AG04450 (cell line): ENCODE data around the gene SAPCD2. TPM values are rescaled to one million over a fixed set of nuclear protein-coding genes. Genes with fewer than 3 reads are reported as not detected.

ENCODE experiments used
- CTCF ChIA-PET: fragments of 300-600, 350-600 bp; formaldehyde crosslinking; extraction: SDS; loops from one replicate; lab custom pipeline; 2022; ENCODE audit warnings: antibody characterized with exemption, inconsistent platforms; lab: Charles Lee
- POLR2A ChIA-PET: fragments of 350-600 bp; formaldehyde crosslinking; extraction: SDS; loops from one replicate; lab custom pipeline; 2021; ENCODE audit warnings: antibody characterized with exemption, inconsistent platforms; lab: Yijun Ruan, JAX
- DNase-seq: peaks from one replicate; pipeline ENCODE4 v3.0.0-alpha.2; 2011; ENCODE audit warnings: low read depth, low spot score
- H3K27ac ChIP-seq: one replicate; pipeline ENCODE4 v1.5.1; 2012; ENCODE audit warnings: low read depth, low read length, control low read depth
- H3K27me3 ChIP-seq: one replicate; pipeline ENCODE4 v1.6.0; 2012; ENCODE audit warnings: low read length; ENCODE audit not compliant: control insufficient read depth, insufficient read depth
- H3K4me3 ChIP-seq: 2 replicates; pipeline ENCODE4 v1.5.1; 2011; ENCODE audit warnings: mild to moderate bottlenecking, low read depth, low read length, control low read depth
- H3K9me3 ChIP-seq: 2 replicates; pipeline ENCODE4 v1.5.1; 2012; ENCODE audit warnings: low read length; ENCODE audit not compliant: control insufficient read depth, insufficient read depth
- CTCF ChIP-seq: IDR thresholded peaks from 2 replicates; pipeline ENCODE4 v1.5.1; 2011; ENCODE audit warnings: low read depth, low read length, control low read depth, inconsistent platforms
- polyA plus RNA-seq: library from polyadenylated mRNA; depleted of rRNA; stranded (reverse); fragments of >200 nt; gene quantifications from 2 replicates; pipeline ENCODE4 v1.2.3, GENCODE V29; 2011

The SAPCD2 gene
- polyA plus RNA-seq, 1 experiment = 1.5 TPM

DNA sequence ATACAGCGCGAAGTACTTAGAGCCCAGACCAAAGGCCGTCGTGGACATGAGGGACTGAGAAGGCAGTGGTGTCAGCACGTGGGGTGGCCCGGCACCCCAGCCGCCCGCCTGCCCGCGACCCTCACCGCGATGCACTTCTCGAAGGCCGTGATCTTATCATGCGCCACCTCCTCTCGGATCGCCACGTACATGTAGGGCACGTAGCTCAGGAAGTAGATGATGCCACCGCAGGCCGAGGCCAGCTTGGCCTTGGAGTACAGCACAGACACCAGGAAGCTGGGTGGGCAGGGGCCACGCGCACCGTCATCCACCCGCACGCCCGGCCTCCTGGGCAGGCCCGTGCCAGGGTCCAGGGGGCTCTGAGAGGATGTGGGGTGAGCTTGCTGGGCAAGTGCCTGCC is 53.3 kb downstream of the SAPCD2 start:
- peaks cover 61% of the 10 kb centered on the region for H3K9me3 ChIP-seq
- no peak for DNase-seq
- ChIA-PET CTCF (no interaction called here), POLR2A (no interaction called here)
- no peak overlapping the region for H3K27ac ChIP-seq
- H3K4me3 ChIP-seq = no peak overlapping the region
- H3K27me3 ChIP-seq = no peaks in the 10 kb centered on the region
- no peak for TF ChIP-seq CTCF

- H3K9me3 ChIP-seq = peaks cover 55% of the 10 kb centered on the region
- no peak overlapping the region for H3K4me3 ChIP-seq
- no peak for TF ChIP-seq CTCF
- no peak overlapping the region for H3K27ac ChIP-seq
- ChIA-PET CTCF (interaction anchor here (1.8 kb wide), 1 partner anchor 13 kb away, joined by 6 read pairs; no protein-coding TSS in a partner anchor), POLR2A (interaction anchor here (0.7 kb wide), 1 partner anchor 38 kb away, joined by 3 read pairs; no protein-coding TSS in a partner anchor)
- no peaks in the 10 kb centered on the region for H3K27me3 ChIP-seq
- no peak for DNase-seq
Observed at GRCh38 chr9:137016436-137016835, 53.9 kb downstream of the SAPCD2 start.

DNA sequence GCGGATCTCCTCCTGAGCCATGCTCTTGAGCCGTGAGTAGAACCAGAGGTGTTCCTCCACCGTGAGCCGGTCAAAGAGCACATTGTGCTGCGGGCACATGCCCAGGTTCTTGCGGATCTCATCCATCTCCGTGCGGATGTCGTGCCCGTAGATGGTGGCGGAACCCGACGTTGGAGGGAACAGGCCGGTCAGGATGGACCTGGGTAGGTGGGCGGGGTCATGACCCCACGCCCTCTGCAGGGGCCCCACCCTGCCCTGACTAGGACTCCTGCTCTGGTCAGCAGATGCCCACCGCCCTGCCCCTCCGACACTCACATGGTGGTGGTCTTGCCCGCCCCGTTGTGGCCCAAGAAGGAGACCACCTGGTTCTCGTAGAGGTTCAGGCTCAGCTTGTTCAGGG is 54.4 kb downstream of the SAPCD2 start:
- H3K27me3 ChIP-seq = no peaks in the 10 kb centered on the region
- POLR2A ChIA-PET = interaction anchor here (0.7 kb wide), 1 partner anchor 37 kb away, joined by 3 read pairs; no protein-coding TSS in a partner anchor
- H3K4me3 ChIP-seq = no peak overlapping the region
- peaks cover 57% of the 10 kb centered on the region for H3K9me3 ChIP-seq
- CTCF ChIA-PET = interaction anchor here (0.6 to 1.8 kb wide), 2 partner anchors 11 to 13 kb away, joined by 3 to 6 read pairs; no protein-coding TSS in a partner anchor
- no peak overlapping the region for H3K27ac ChIP-seq
- no peak for DNase-seq
- TF ChIP-seq CTCF = no peak

GRCh38 chr9:137015540-137015930 is 54.8 kb downstream of the SAPCD2 start:
- Histone ChIP-seq H3K9me3 (peaks cover 58% of the 10 kb centered on the region), H3K4me3 (no peak overlapping the region), H3K27me3 (no peaks in the 10 kb centered on the region), H3K27ac (no peak overlapping the region)
- ChIA-PET CTCF (interaction anchor here (0.6 to 1.8 kb wide), 2 partner anchors 11 to 14 kb away, joined by 3 to 6 read pairs; no protein-coding TSS in a partner anchor), POLR2A (no interaction called here)
- TF ChIP-seq CTCF = no peak
- DNase-seq = no peak

GRCh38 chr9:137014776-137015539 is 55.4 kb downstream of the SAPCD2 start:
- DNase-seq = no peak
- no peak overlapping the region for H3K4me3 ChIP-seq
- H3K27me3 ChIP-seq = no peaks in the 10 kb centered on the region
- peaks cover 58% of the 10 kb centered on the region for H3K9me3 ChIP-seq
- ChIA-PET POLR2A (no interaction called here), CTCF (interaction anchor here (0.6 to 1.8 kb wide), 2 partner anchors 12 to 14 kb away, joined by 3 to 6 read pairs; no protein-coding TSS in a partner anchor)
- no peak overlapping the region for H3K27ac ChIP-seq
- no peak for TF ChIP-seq CTCF
